WERI-Rb-1 (cell line): ENCODE data around the gene PLCG1.

Experiments
- DNase-seq: peaks from one replicate; pipeline ENCODE4 v3.0.0-alpha.2; 2020
- H3K27ac ChIP-seq: fragments of 250-450 bp; sonication (Bioruptor Pico); 2 replicates; pipeline ENCODE4 v1.5.1; 2020; ENCODE audit warnings: mild to moderate bottlenecking, moderate library complexity
- H3K27me3 ChIP-seq: fragments of 250-450 bp; sonication (Bioruptor Pico); 2 replicates; pipeline ENCODE4 v1.5.1; 2021; ENCODE audit warnings: mild to moderate bottlenecking, low read depth, moderate library complexity; ENCODE audit not compliant: insufficient read depth, severe bottlenecking
- H3K36me3 ChIP-seq: fragments of 250-450 bp; sonication (Bioruptor Pico); 2 replicates; pipeline ENCODE4 v1.5.1; 2020; ENCODE audit warnings: mild to moderate bottlenecking, moderate library complexity
- H3K4me3 ChIP-seq: 2 replicates; pipeline ENCODE4 v1.5.1; 2011; ENCODE audit warnings: low read depth, mild to moderate bottlenecking, control low read depth, low read length
- H3K9me3 ChIP-seq: fragments of 250-450 bp; sonication (Bioruptor Pico); 2 replicates; pipeline ENCODE4 v1.5.1; 2021; ENCODE audit warnings: mild to moderate bottlenecking, moderate library complexity; ENCODE audit not compliant: severe bottlenecking
- CTCF ChIP-seq: IDR thresholded peaks from 2 replicates; pipeline ENCODE4 v1.5.1; 2011; ENCODE audit warnings: low read depth, mild to moderate bottlenecking, control low read depth, inconsistent platforms, low read length

PLCG1 gene

GRCh38 chr20:41139227-41140093, 2.1 kb downstream of the PLCG1 start:
- no peaks in the 10 kb centered on the region for H3K9me3 ChIP-seq
- no peak for DNase-seq
- H3K27ac ChIP-seq, result no peak overlapping the region
- no peaks in the 10 kb centered on the region for H3K27me3 ChIP-seq
- H3K36me3 ChIP-seq, result peaks cover 49% of the 10 kb centered on the region
- no peak overlapping the region for H3K4me3 ChIP-seq
- TF ChIP-seq CTCF, result no peak

- peaks cover 57% of the 10 kb centered on the region for H3K36me3 ChIP-seq
- H3K27me3 ChIP-seq, result no peaks in the 10 kb centered on the region
- no peak for DNase-seq
- no peak for TF ChIP-seq CTCF
- no peak overlapping the region for H3K4me3 ChIP-seq
- no peaks in the 10 kb centered on the region for H3K9me3 ChIP-seq
- no peak overlapping the region for H3K27ac ChIP-seq
These were observed 3.1 kb downstream of the PLCG1 start for GRCh38 chr20:41140226-41141133.

- DNase-seq, result no peak
These were observed 3.9 kb downstream of the PLCG1 start for GRCh38 chr20:41141153-41141815.

GRCh38 chr20:41142245-41142644, 4.9 kb downstream of the PLCG1 start:
- no peak overlapping the region for H3K27ac ChIP-seq
- no peaks in the 10 kb centered on the region for H3K27me3 ChIP-seq
- TF ChIP-seq CTCF, result no peak
- no peak for DNase-seq
- no peaks in the 10 kb centered on the region for H3K9me3 ChIP-seq
- peaks cover 67% of the 10 kb centered on the region for H3K36me3 ChIP-seq
- H3K4me3 ChIP-seq, result no peak overlapping the region

More at GRCh38 chr20:41141153-41141815, 3.9 kb downstream of the PLCG1 start:
- Histone ChIP-seq H3K27ac (no peak overlapping the region), H3K27me3 (no peaks in the 10 kb centered on the region), H3K4me3 (no peak overlapping the region), H3K9me3 (no peaks in the 10 kb centered on the region), H3K36me3 (peaks cover 64% of the 10 kb centered on the region)
- TF ChIP-seq CTCF, result no peak

- H3K36me3 ChIP-seq, result peaks cover 68% of the 10 kb centered on the region
- TF ChIP-seq CTCF, result no peak
These were observed 5.6 kb downstream of the PLCG1 start for GRCh38 chr20:41142919-41143318.

More at GRCh38 chr20:41142919-41143318, 5.6 kb downstream of the PLCG1 start:
- no peak for DNase-seq
- no peaks in the 10 kb centered on the region for H3K9me3 ChIP-seq
- H3K27me3 ChIP-seq, result no peaks in the 10 kb centered on the region
- no peak overlapping the region for H3K27ac ChIP-seq
- no peak overlapping the region for H3K4me3 ChIP-seq
